ENCODE measurements around the gene UBE2J2. TPM values are rescaled to one million over a fixed set of nuclear protein-coding genes. Genes with fewer than 3 reads are reported as not detected.

UBE2J2 gene
- total RNA-seq, 1 donor from 2014 or later: 48.6 TPM

GRCh38 chr1:1281533-1282321, 8.1 kb upstream of the UBE2J2 start:
- peak; percentile 63 for DNase-seq (ENCODE audit: low read depth)

- no peak for DNase-seq (ENCODE audit: low read depth)
Measured at GRCh38 chr1:1280782-1281481, 7.3 kb upstream of the UBE2J2 start.

- no peak for DNase-seq (ENCODE audit: low read depth)
Measured at GRCh38 chr1:1279028-1279427, 5.4 kb upstream of the UBE2J2 start.

GRCh38 chr1:1278620-1279019, 5.0 kb upstream of the UBE2J2 start:
- DNase-seq (ENCODE audit: low read depth): no peak

- DNase-seq (ENCODE audit: low read depth): no peak
Measured at GRCh38 chr1:1275836-1276235, 2.2 kb upstream of the UBE2J2 start.

GRCh38 chr1:1274931-1275431, 1.3 kb upstream of the UBE2J2 start:
- DNase-seq (ENCODE audit: low read depth): no peak

- no peak for DNase-seq (ENCODE audit: low read depth)
Measured at GRCh38 chr1:1274299-1274930, 761 bp upstream of the UBE2J2 start.

GRCh38 chr1:1273209-1273511, 494 bp downstream of the UBE2J2 start:
- DNase-seq (ENCODE audit: low read depth): no peak

GRCh38 chr1:1272341-1273208, 1.1 kb downstream of the UBE2J2 start:
- peak; percentile 22 for DNase-seq (ENCODE audit: low read depth)

GRCh38 chr1:1270813-1271212, 2.8 kb downstream of the UBE2J2 start:
- DNase-seq (ENCODE audit: low read depth): peak; percentile 59

- no peak for DNase-seq (ENCODE audit: low read depth)
Measured at GRCh38 chr1:1268284-1268682, 5.4 kb downstream of the UBE2J2 start.

GRCh38 chr1:1267488-1268283, 6.0 kb downstream of the UBE2J2 start:
- no peak for DNase-seq (ENCODE audit: low read depth)

- DNase-seq (ENCODE audit: low read depth): peak; percentile 67
Measured at GRCh38 chr1:1264868-1265272, 8.8 kb downstream of the UBE2J2 start.

- no peak for DNase-seq (ENCODE audit: low read depth)
Measured at GRCh38 chr1:1264026-1264425, 9.6 kb downstream of the UBE2J2 start.

GRCh38 chr1:1262758-1263157, 10.9 kb downstream of the UBE2J2 start:
- DNase-seq (ENCODE audit: low read depth): no peak

- DNase-seq (ENCODE audit: low read depth): no peak
Measured at GRCh38 chr1:1262071-1262470, 11.6 kb downstream of the UBE2J2 start.

GRCh38 chr1:1260843-1261560, 12.7 kb downstream of the UBE2J2 start:
- DNase-seq (ENCODE audit: low read depth): no peak

- DNase-seq (ENCODE audit: low read depth): no peak
Measured at GRCh38 chr1:1259951-1260600, 13.6 kb downstream of the UBE2J2 start.

GRCh38 chr1:1259540-1259939, 14.1 kb downstream of the UBE2J2 start:
- no peak for DNase-seq (ENCODE audit: low read depth)

GRCh38 chr1:1259119-1259488, 14.6 kb downstream of the UBE2J2 start:
- DNase-seq (ENCODE audit: low read depth): no peak
